Brain microvascular endothelial cell (primary cell): ENCODE results near the gene PEX26.

Source experiments
- DNase-seq: peaks from one replicate; pipeline ENCODE4 v3.0.0-alpha.2; 2020
- H3K27ac ChIP-seq: fragments of 250-450 bp; sonication (Bioruptor Pico); 2 replicates; pipeline ENCODE4 v1.5.1; 2020; ENCODE audit warnings: mild to moderate bottlenecking, moderate library complexity
- H3K27me3 ChIP-seq: fragments of 250-450 bp; sonication (Bioruptor Pico); replicated peaks from 2 replicates; pipeline ENCODE4 v1.5.1; 2020; ENCODE audit warnings: mild to moderate bottlenecking
- H3K36me3 ChIP-seq: fragments of 250-450 bp; sonication (Bioruptor Pico); replicated peaks from 2 replicates; pipeline ENCODE4 v1.5.1; 2020; ENCODE audit warnings: mild to moderate bottlenecking
- H3K4me3 ChIP-seq: 2 replicates; pipeline ENCODE4 v1.5.1; 2011; ENCODE audit warnings: low read depth, mild to moderate bottlenecking, control low read depth, low read length, moderate library complexity
- CTCF ChIP-seq: IDR thresholded peaks from 2 replicates; pipeline ENCODE4 v1.5.1; 2011; ENCODE audit warnings: low read depth, mild to moderate bottlenecking, moderate library complexity, low read length, control low read depth, inconsistent platforms; ENCODE audit errors: missing control alignments
- in situ Hi-C: cut with HindIII; loops from 2 replicates; pipeline ENCODE4 v1.10.0; 2017; ENCODE audit warnings: low sequenced_read_pairs, low pct_ligation_motif_present

The PEX26 gene

GRCh38 chr22:18077639-18078328, at the start of gene PEX26:
PEX26 (plus strand) TSS chr22:18077990; CDS start chr22:18078377, 387 bp downstream.
- DNase-seq: peak; percentile 93
- TF ChIP-seq CTCF: no peak
- peak within 1 kb of the TSS; percentile 99 for H3K4me3 ChIP-seq
- no peaks in the 10 kb centered on the region for H3K27me3 ChIP-seq
- H3K27ac ChIP-seq: peak within 1 kb of the TSS; percentile 56
- in situ Hi-C loops: no loop called here
- H3K36me3 ChIP-seq: peaks cover 12% of the 10 kb centered on the region

GRCh38 chr22:18028817-18029527, 48.8 kb upstream of the PEX26 start:
- Histone ChIP-seq H3K27me3 (peaks cover 5% of the 10 kb centered on the region), H3K36me3 (no peaks in the 10 kb centered on the region), H3K27ac (no peak overlapping the region), H3K4me3 (no peak overlapping the region)
- in situ Hi-C loops: loop anchor here (25.0 kb wide), 1 partner anchor 117 kb away; no protein-coding TSS in a partner anchor
- TF ChIP-seq CTCF: no peak
- no peak for DNase-seq

GRCh38 chr22:18029686-18030267, 48.0 kb upstream of the PEX26 start:
- no peak for TF ChIP-seq CTCF
- in situ Hi-C loops: loop anchor here (25.0 kb wide), 1 partner anchor 117 kb away; no protein-coding TSS in a partner anchor
- no peaks in the 10 kb centered on the region for H3K36me3 ChIP-seq
- no peak overlapping the region for H3K4me3 ChIP-seq
- no peak overlapping the region for H3K27ac ChIP-seq
- DNase-seq: no peak
- H3K27me3 ChIP-seq: peaks cover 5% of the 10 kb centered on the region

- in situ Hi-C loops: loop anchor here (25.0 kb wide), 1 partner anchor 120 kb away; no protein-coding TSS in a partner anchor
These were observed 45.9 kb upstream of the PEX26 start for GRCh38 chr22:18031695-18032454.

More at GRCh38 chr22:18031695-18032454, 45.9 kb upstream of the PEX26 start:
- Histone ChIP-seq H3K36me3 (no peaks in the 10 kb centered on the region), H3K27ac (no peak overlapping the region), H3K4me3 (no peak overlapping the region), H3K27me3 (no peaks in the 10 kb centered on the region)
- no peak for TF ChIP-seq CTCF
- peak; percentile 85 for DNase-seq
